Measurements from ENCODE around the gene CMAS.
"Not testable (repeated sequence)": the region's sequence is repeated elsewhere in the genome, so short reads cannot be mapped to it uniquely, and the experiment has no call there.

The CMAS gene

GRCh38 chr12:22048351-22049041 is 2.5 kb downstream of the CMAS start:
- H3K4me3 ChIP-seq (ENCODE audit: low read depth, low read length): no peak overlapping the region
- no peak for DNase-seq (ENCODE audit: low read depth)
- TF ChIP-seq MAX (IDR thresholded peaks at IDR 0.05; ENCODE audit: low read depth, low read length) (no peak), CTCF (IDR thresholded peaks at IDR 0.05; ENCODE audit: low read depth, low read length) (no peak), POLR2A (IDR thresholded peaks at IDR 0.05; ENCODE audit: extremely low read depth, insufficient read length) (no peak), MYC (IDR thresholded peaks at IDR 0.05; ENCODE audit: low read depth, low read length) (no peak)

- TF ChIP-seq MAX (IDR thresholded peaks at IDR 0.05; ENCODE audit: low read depth, low read length) (no peak), MYC (IDR thresholded peaks at IDR 0.05; ENCODE audit: low read depth, low read length) (no peak), POLR2A (IDR thresholded peaks at IDR 0.05; ENCODE audit: extremely low read depth, insufficient read length) (no peak), CTCF (IDR thresholded peaks at IDR 0.05; ENCODE audit: low read depth, low read length) (no peak)
- no peak for DNase-seq (ENCODE audit: low read depth)
- no peak overlapping the region for H3K4me3 ChIP-seq (ENCODE audit: low read depth, low read length)
Observed at GRCh38 chr12:22050078-22050477, 4.1 kb downstream of the CMAS start.

GRCh38 chr12:22051114-22051698 is 5.2 kb downstream of the CMAS start:
- no peak overlapping the region for H3K4me3 ChIP-seq (ENCODE audit: low read depth, low read length)
- no peak for DNase-seq (ENCODE audit: low read depth)
- TF ChIP-seq CTCF (IDR thresholded peaks at IDR 0.05; ENCODE audit: low read depth, low read length) (no peak), MAX (IDR thresholded peaks at IDR 0.05; ENCODE audit: low read depth, low read length) (no peak), POLR2A (IDR thresholded peaks at IDR 0.05; ENCODE audit: extremely low read depth, insufficient read length) (no peak), MYC (IDR thresholded peaks at IDR 0.05; ENCODE audit: low read depth, low read length) (no peak)

- not testable (repeated sequence) for H3K4me3 ChIP-seq (ENCODE audit: low read depth, low read length); DNase-seq (ENCODE audit: low read depth)
Observed at GRCh38 chr12:22052994-22053393, 7.0 kb downstream of the CMAS start.

GRCh38 chr12:22054155-22054554 is 8.1 kb downstream of the CMAS start:
- H3K4me3 ChIP-seq (ENCODE audit: low read depth, low read length): no peak overlapping the region
- no peak for DNase-seq (ENCODE audit: low read depth)
- TF ChIP-seq MAX (IDR thresholded peaks at IDR 0.05; ENCODE audit: low read depth, low read length): no peak
- no peak for TF ChIP-seq MYC (IDR thresholded peaks at IDR 0.05; ENCODE audit: low read depth, low read length)
- TF ChIP-seq CTCF (IDR thresholded peaks at IDR 0.05; ENCODE audit: low read depth, low read length): no peak
- no peak for TF ChIP-seq POLR2A (IDR thresholded peaks at IDR 0.05; ENCODE audit: extremely low read depth, insufficient read length)

- no peak for DNase-seq (ENCODE audit: low read depth)
- TF ChIP-seq MAX (IDR thresholded peaks at IDR 0.05; ENCODE audit: low read depth, low read length): no peak
- TF ChIP-seq CTCF (IDR thresholded peaks at IDR 0.05; ENCODE audit: low read depth, low read length): no peak
- no peak for TF ChIP-seq POLR2A (IDR thresholded peaks at IDR 0.05; ENCODE audit: extremely low read depth, insufficient read length)
- no peak for TF ChIP-seq MYC (IDR thresholded peaks at IDR 0.05; ENCODE audit: low read depth, low read length)
- H3K4me3 ChIP-seq (ENCODE audit: low read depth, low read length): no peak overlapping the region
Observed at GRCh38 chr12:22056607-22057006, 10.6 kb downstream of the CMAS start.

Data from NB4 (cell line).